ENCODE results near the gene BTBD17. TPM values are rescaled to one million over a fixed set of nuclear protein-coding genes. Genes with fewer than 3 reads are reported as not detected.

Gene BTBD17
- total RNA-seq, 6 donors from 2014 or later: 1.2 TPM; not detected in 5

- 17 to 21% methylated on average over 10 of the region's 10 CpGs for WGBS, 2 donors
- peak in 1 of 2 donors; percentile 54 for DNase-seq
- ATAC-seq (ENCODE audit: low FRiP score in 2 of 2): peak in 1 of 2 donors; percentile 69
- no peaks in the 10 kb centered on the region for H3K9me3 ChIP-seq
- TF ChIP-seq CTCF (IDR thresholded peaks at IDR 0.05) (no peak), EP300 (IDR thresholded peaks at IDR 0.05) (no peak), POLR2AphosphoS5 (IDR thresholded peaks at IDR 0.05) (no peak), POLR2A (IDR thresholded peaks at IDR 0.05) (no peak)
- no peaks in the 10 kb centered on the region for H3K36me3 ChIP-seq
- H3K27me3 ChIP-seq: peaks cover 0 to 3% (median 0%) of the 10 kb centered on the region in 4 donors
- H3K4me1 ChIP-seq: peaks cover 5 to 17% (median 7%) of the 10 kb centered on the region in 4 donors
- no peak overlapping the region for H3K4me3 ChIP-seq
- no peak overlapping the region for H3K27ac ChIP-seq
These were observed 7.6 kb upstream of the BTBD17 start for GRCh38 chr17:74369221-74369620.

- H3K27me3 ChIP-seq: peaks cover 0 to 3% (median 0%) of the 10 kb centered on the region in 4 donors
- DNase-seq: peak; percentile 77 to 86
- WGBS, 2 donors: 21 to 24% methylated on average over 6 to 14 of the region's 14 CpGs
- no peaks in the 10 kb centered on the region for H3K9me3 ChIP-seq
- H3K27ac ChIP-seq: no peak overlapping the region
- H3K4me3 ChIP-seq: no peak overlapping the region
- H3K36me3 ChIP-seq: no peaks in the 10 kb centered on the region
- H3K4me1 ChIP-seq: peaks cover 5 to 17% (median 7%) of the 10 kb centered on the region in 4 donors
- peak; percentile 83 to 84 for ATAC-seq (ENCODE audit: low FRiP score in 2 of 2)
- TF ChIP-seq CTCF (IDR thresholded peaks at IDR 0.05) (peak; percentile 88 to 94 (median 90)), EP300 (IDR thresholded peaks at IDR 0.05) (no peak)
These were observed 6.8 kb upstream of the BTBD17 start for GRCh38 chr17:74368341-74369081.

GRCh38 chr17:74367206-74367605 is 5.5 kb upstream of the BTBD17 start, which contains the start of gene GPR142:
Gene GPR142 (plus strand): TSS chr17:74367506. CDS start chr17:74369541, 2,035 bp downstream.
- no peak for DNase-seq
- ATAC-seq (ENCODE audit: low FRiP score in 2 of 2): no peak
- H3K27ac ChIP-seq: no peak within 1 kb of the TSS
- H3K27me3 ChIP-seq: peaks cover 0 to 3% (median under 1%) of the 10 kb centered on the region in 4 donors
- peaks cover 5 to 17% (median 7%) of the 10 kb centered on the region in 4 donors for H3K4me1 ChIP-seq
- no peaks in the 10 kb centered on the region for H3K9me3 ChIP-seq
- H3K36me3 ChIP-seq: no peaks in the 10 kb centered on the region
- WGBS, 2 donors: 81 to 85% methylated on average over 5 of the region's 5 CpGs
- no peak for TF ChIP-seq POLR2A (IDR thresholded peaks at IDR 0.05)
- TF ChIP-seq EP300 (IDR thresholded peaks at IDR 0.05): no peak
- TF ChIP-seq POLR2AphosphoS5 (IDR thresholded peaks at IDR 0.05): no peak
- no peak for TF ChIP-seq CTCF (IDR thresholded peaks at IDR 0.05)
- no peak within 1 kb of the TSS for H3K4me3 ChIP-seq

- DNase-seq: no peak
- TF ChIP-seq POLR2AphosphoS5 (IDR thresholded peaks at IDR 0.05): no peak
- TF ChIP-seq CTCF (IDR thresholded peaks at IDR 0.05): no peak
- no peak for TF ChIP-seq EP300 (IDR thresholded peaks at IDR 0.05)
- no peak for TF ChIP-seq POLR2A (IDR thresholded peaks at IDR 0.05)
- peaks cover 0 to 7% (median 0%) of the 10 kb centered on the region in 4 donors for H3K4me1 ChIP-seq
- no peak for ATAC-seq (ENCODE audit: low FRiP score in 2 of 2)
- H3K36me3 ChIP-seq: no peaks in the 10 kb centered on the region
- H3K9me3 ChIP-seq: no peaks in the 10 kb centered on the region
- no peak overlapping the region for H3K27ac ChIP-seq
- H3K4me3 ChIP-seq: no peak overlapping the region
- H3K27me3 ChIP-seq: peaks cover 0 to 16% (median 5%) of the 10 kb centered on the region in 4 donors
- WGBS, 2 donors: 49 to 59% methylated on average over 13 to 14 of the region's 14 CpGs
These were observed 1.3 kb upstream of the BTBD17 start for GRCh38 chr17:74362810-74363498.
